ENCODE measurements around the gene RAP1GAP2.

Gene RAP1GAP2

GRCh38 chr17:2899906-2900305 lies 103.7 kb downstream of the RAP1GAP2 start:
- Histone ChIP-seq H3K4me1 (ENCODE audit: control insufficient read depth, low read length) (no peaks in the 10 kb centered on the region), H3K36me3 (ENCODE audit: control insufficient read depth, low read length) (no peaks in the 10 kb centered on the region), H3K27me3 (ENCODE audit: control insufficient read depth, low read length) (no peaks in the 10 kb centered on the region), H3F3A (ENCODE audit: control insufficient read depth, insufficient read depth) (no peaks in the 10 kb centered on the region), H3K4me2 (ENCODE audit: low read length) (no peak overlapping the region), H3K27ac (ENCODE audit: low read depth, low read length) (no peak overlapping the region), H3K79me2 (ENCODE audit: control insufficient read depth, low read length) (no peaks in the 10 kb centered on the region), H3K9me2 (replicated peaks; ENCODE audit: control insufficient read depth, low read length) (no peaks in the 10 kb centered on the region), H3K4me3 (ENCODE audit: low read length) (no peak overlapping the region), H3K9me3 (ENCODE audit: control insufficient read depth, insufficient read depth, low read length) (no peaks in the 10 kb centered on the region), H4K20me1 (ENCODE audit: control insufficient read depth, insufficient read depth, low read depth, low read length) (no peaks in the 10 kb centered on the region)
- no peak for TF ChIP-seq CTCF (IDR thresholded peaks at IDR 0.05; ENCODE audit: low read depth, low read length, poor library complexity, severe bottlenecking)

DNA sequence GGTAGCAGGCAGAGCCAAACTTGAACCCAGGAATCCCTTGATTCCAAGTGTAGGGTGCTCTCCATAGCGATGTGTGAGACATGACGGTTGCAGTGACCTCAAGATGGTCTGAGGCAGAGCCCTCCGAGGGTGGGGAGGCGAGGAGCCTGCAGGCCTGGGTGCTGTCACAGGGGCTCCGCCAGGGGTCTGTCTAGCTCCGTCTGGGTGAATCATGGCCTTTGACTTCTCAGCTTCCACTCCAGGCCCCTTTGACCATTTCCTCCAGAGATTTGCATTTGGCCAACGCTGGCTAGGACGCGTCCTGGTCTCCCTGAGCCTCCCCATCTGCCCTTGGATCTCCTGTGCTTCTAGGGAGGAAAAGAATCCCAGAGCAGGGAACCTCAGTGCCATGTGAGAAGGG lies 104.6 kb downstream of the RAP1GAP2 start:
- TF ChIP-seq EZH2phosphoT487 (IDR thresholded peaks at IDR 0.05; ENCODE audit: borderline replicate concordance, low read length) (no peak), CTCF (IDR thresholded peaks at IDR 0.05; ENCODE audit: low read depth, low read length, poor library complexity, severe bottlenecking) (no peak)
- Histone ChIP-seq H3K79me2 (ENCODE audit: control insufficient read depth, low read length) (no peaks in the 10 kb centered on the region), H3K9me2 (replicated peaks; ENCODE audit: control insufficient read depth, low read length) (no peaks in the 10 kb centered on the region), H3K9me3 (ENCODE audit: control insufficient read depth, insufficient read depth, low read length) (no peaks in the 10 kb centered on the region), H3K4me1 (ENCODE audit: control insufficient read depth, low read length) (no peaks in the 10 kb centered on the region), H3K4me3 (ENCODE audit: low read length) (no peak overlapping the region), H3K36me3 (ENCODE audit: control insufficient read depth, low read length) (peaks cover 5% of the 10 kb centered on the region), H3K4me2 (ENCODE audit: low read length) (no peak overlapping the region), H3K27ac (ENCODE audit: low read depth, low read length) (no peak overlapping the region), H3F3A (ENCODE audit: control insufficient read depth, insufficient read depth) (no peaks in the 10 kb centered on the region), H4K20me1 (ENCODE audit: control insufficient read depth, insufficient read depth, low read depth, low read length) (no peaks in the 10 kb centered on the region), H3K27me3 (ENCODE audit: control insufficient read depth, low read length) (no peaks in the 10 kb centered on the region)

- no peaks in the 10 kb centered on the region for H3K27me3 ChIP-seq (ENCODE audit: control insufficient read depth, low read length)
- H3K9me2 ChIP-seq (replicated peaks; ENCODE audit: control insufficient read depth, low read length) = no peaks in the 10 kb centered on the region
- no peaks in the 10 kb centered on the region for H4K20me1 ChIP-seq (ENCODE audit: control insufficient read depth, insufficient read depth, low read depth, low read length)
- H3K9me3 ChIP-seq (ENCODE audit: control insufficient read depth, insufficient read depth, low read length) = peaks cover 4% of the 10 kb centered on the region; the same call in 1 of the 2 replicates
- no peak overlapping the region for H3K4me2 ChIP-seq (ENCODE audit: low read length)
- H3K27ac ChIP-seq (ENCODE audit: low read depth, low read length) = no peak overlapping the region
- peaks cover 13% of the 10 kb centered on the region for H3K36me3 ChIP-seq (ENCODE audit: control insufficient read depth, low read length)
- no peaks in the 10 kb centered on the region for H3K79me2 ChIP-seq (ENCODE audit: control insufficient read depth, low read length)
- no peaks in the 10 kb centered on the region for H3K4me1 ChIP-seq (ENCODE audit: control insufficient read depth, low read length)
- H3K4me3 ChIP-seq (ENCODE audit: low read length) = no peak overlapping the region
- no peaks in the 10 kb centered on the region for H3F3A ChIP-seq (ENCODE audit: control insufficient read depth, insufficient read depth)
- TF ChIP-seq CTCF (IDR thresholded peaks at IDR 0.05; ENCODE audit: low read depth, low read length, poor library complexity, severe bottlenecking) (no peak), EZH2phosphoT487 (IDR thresholded peaks at IDR 0.05; ENCODE audit: borderline replicate concordance, low read length) (no peak)
Observed at GRCh38 chr17:2901582-2901981, 105.3 kb downstream of the RAP1GAP2 start.

- TF ChIP-seq CTCF (IDR thresholded peaks at IDR 0.05; ENCODE audit: low read depth, low read length, poor library complexity, severe bottlenecking) = no peak
- TF ChIP-seq EZH2phosphoT487 (IDR thresholded peaks at IDR 0.05; ENCODE audit: borderline replicate concordance, low read length) = no peak
- no peak overlapping the region for H3K27ac ChIP-seq (ENCODE audit: low read depth, low read length)
- H3K4me2 ChIP-seq (ENCODE audit: low read length) = no peak overlapping the region
- H4K20me1 ChIP-seq (ENCODE audit: control insufficient read depth, insufficient read depth, low read depth, low read length) = no peaks in the 10 kb centered on the region
- H3K27me3 ChIP-seq (ENCODE audit: control insufficient read depth, low read length) = no peaks in the 10 kb centered on the region
- H3K9me2 ChIP-seq (replicated peaks; ENCODE audit: control insufficient read depth, low read length) = no peaks in the 10 kb centered on the region
- no peaks in the 10 kb centered on the region for H3F3A ChIP-seq (ENCODE audit: control insufficient read depth, insufficient read depth)
- H3K9me3 ChIP-seq (ENCODE audit: control insufficient read depth, insufficient read depth, low read length) = peaks cover 4% of the 10 kb centered on the region; the same call in 1 of the 2 replicates
- no peak overlapping the region for H3K4me3 ChIP-seq (ENCODE audit: low read length)
- H3K79me2 ChIP-seq (ENCODE audit: control insufficient read depth, low read length) = no peaks in the 10 kb centered on the region
- no peaks in the 10 kb centered on the region for H3K4me1 ChIP-seq (ENCODE audit: control insufficient read depth, low read length)
- peaks cover 17% of the 10 kb centered on the region for H3K36me3 ChIP-seq (ENCODE audit: control insufficient read depth, low read length)
Observed at GRCh38 chr17:2902546-2902945, 106.3 kb downstream of the RAP1GAP2 start.

Data from DOHH2 (cell line).